B cell (primary cell): Measurements from ENCODE around the gene NANOS3. TPM values are rescaled to one million over a fixed set of nuclear protein-coding genes. Genes with fewer than 3 reads are reported as not detected.

Source experiments
- ATAC-seq: fragments of 200-7000 bp; cut with Tn5 transposase; one replicate; pipeline ENCODE4 v1.10.0; 2021; ENCODE audit warnings: low read depth, mild to moderate bottlenecking, moderate number of reproducible peaks, moderate library complexity
- CTCF ChIA-PET: fragments of 350-600 bp; sonication (Branson Sonifier 250); formaldehyde crosslinking; loops from one replicate; lab custom pipeline; 2021; ENCODE audit warnings: antibody characterized with exemption, inconsistent platforms; lab: Charles Lee
- POLR2A ChIA-PET: fragments of 350-600 bp; sonication (Branson Sonifier 250); formaldehyde crosslinking; loops from one replicate; lab custom pipeline; 2021; ENCODE audit warnings: antibody characterized with exemption; lab: Charles Lee
- DNase-seq: peaks from one replicate; pipeline ENCODE4 v3.0.0; 2013
- H2AFZ ChIP-seq: 2 replicates; pipeline ENCODE4 v1.6.1; 2012; ENCODE audit warnings: mild to moderate bottlenecking, low read depth, low read length; ENCODE audit not compliant: insufficient read depth, poor library complexity, severe bottlenecking
- H3K27ac ChIP-seq, 2 donors: 1 replicate in 1 of 2; 2 replicates in 1 of 2; pipeline ENCODE4 v1.5.1; 2012 to 2013; ENCODE audit warnings: low read length in 2 of 2, mild to moderate bottlenecking in 2 of 2, moderate library complexity in 1 of 2
- H3K27me3 ChIP-seq, 4 experiments: fragments of 200-600 bp in 1 of 4; sonication (generic) in 1 of 4; replicated peaks in 1 of 4; 1 replicate in 2 of 4; 2 replicates in 2 of 4; pipeline versions ENCODE4 v1.6.1 to v1.7.0; 2013 to 2016; ENCODE audit warnings: low read length in 3 of 4, mild to moderate bottlenecking in 2 of 4, mixed read lengths in 1 of 4, moderate library complexity in 1 of 4; ENCODE audit not compliant: insufficient read depth in 4 of 4, control insufficient read depth in 3 of 4; ENCODE audit errors: control extremely low read depth in 1 of 4
- H3K36me3 ChIP-seq, 2 experiments: replicated peaks in 1 of 2; 1 replicate in 1 of 2; 2 replicates in 1 of 2; pipeline versions ENCODE4 v1.6.1 to v1.7.1; 2013; ENCODE audit warnings: low read length in 1 of 2; ENCODE audit not compliant: insufficient read depth in 2 of 2, control insufficient read depth in 1 of 2; ENCODE audit errors: control extremely low read depth in 1 of 2, extremely low read depth in 1 of 2
- H3K4me1 ChIP-seq, 2 donors: fragments of 200-600 bp in 1 of 2; sonication (generic) in 1 of 2; 1 replicate in 1 of 2; 2 replicates in 1 of 2; pipeline versions ENCODE4 v1.5.1 to v1.6.1; 2013 to 2017; ENCODE audit warnings: low read length in 2 of 2; ENCODE audit not compliant: control insufficient read depth in 2 of 2, insufficient read depth in 2 of 2
- H3K4me2 ChIP-seq: replicated peaks from 2 replicates; pipeline ENCODE3; 2012; ENCODE audit warnings: mild to moderate bottlenecking, low read depth, low read length; ENCODE audit not compliant: poor library complexity, severe bottlenecking
- H3K4me3 ChIP-seq, 5 experiments: fragments of 200-600 bp in 1 of 5; sonication (generic) in 1 of 5; 1 replicate in 3 of 5; 2 replicates in 2 of 5; pipeline versions ENCODE4 v1.5.1 to v1.7.0; 2011 to 2016; ENCODE audit warnings: low read length in 4 of 5, mild to moderate bottlenecking in 4 of 5, low read depth in 2 of 5, control low read depth in 1 of 5, moderate library complexity in 1 of 5; ENCODE audit not compliant: insufficient read depth in 1 of 5; ENCODE audit errors: control extremely low read depth in 1 of 5, extremely low read depth in 1 of 5
- H3K79me2 ChIP-seq: fragments of 200-600 bp; sonication (generic); one replicate; pipeline ENCODE4 v1.6.0; 2016; ENCODE audit warnings: low read length; ENCODE audit not compliant: control insufficient read depth, insufficient read depth
- H3K9ac ChIP-seq: fragments of 200-600 bp; sonication (generic); 2 replicates; pipeline ENCODE4 v1.6.1; 2017; ENCODE audit warnings: mild to moderate bottlenecking, low read length, moderate library complexity
- H3K9me3 ChIP-seq, 3 donors: one replicate each; pipeline versions ENCODE4 v1.6.1 to v1.7.1; 2013; ENCODE audit warnings: low read length in 2 of 3; ENCODE audit not compliant: control insufficient read depth in 2 of 3, insufficient read depth in 1 of 3; ENCODE audit errors: control extremely low read depth in 1 of 3
- H4K20me1 ChIP-seq: 2 replicates; pipeline ENCODE4 v1.6.0; 2012; ENCODE audit warnings: mild to moderate bottlenecking, low read length; ENCODE audit not compliant: insufficient read depth, control insufficient read depth, poor library complexity, severe bottlenecking
- H3K27ac Mint-ChIP-seq: one replicate; pipeline ENCODE4 v1.8.0; 2021; ENCODE audit warnings: mixed read lengths
- H3K27me3 Mint-ChIP-seq: one replicate; pipeline ENCODE4 v1.8.0; 2021; ENCODE audit warnings: mixed read lengths
- H3K4me1 Mint-ChIP-seq: one replicate; pipeline ENCODE4 v1.8.0; 2021; ENCODE audit warnings: mixed read lengths
- H3K4me3 Mint-ChIP-seq: one replicate; pipeline ENCODE4 v1.8.0; 2021; ENCODE audit warnings: mixed read lengths
- H3K9me3 Mint-ChIP-seq: one replicate; pipeline ENCODE4 v1.8.0; 2022; ENCODE audit warnings: mixed read lengths; ENCODE audit not compliant: insufficient read depth
- EZH2 ChIP-seq: IDR thresholded peaks from 2 replicates; pipeline ENCODE4 v1.6.1; 2012; ENCODE audit warnings: borderline replicate concordance, low read depth, mild to moderate bottlenecking, moderate library complexity, low read length; ENCODE audit not compliant: insufficient read depth, poor library complexity, severe bottlenecking
- WGBS: methylation state at CpG from one replicate; pipeline ENCODE4 v1.1.5; 2013; ENCODE audit warnings: missing lambda C conversion rate; ENCODE audit not compliant: insufficient coverage; 5-methylcytosine and 5-hydroxymethylcytosine counted together
- intact Hi-C: fragments of 100-400 bp; cut with micrococcal nuclease; formaldehyde crosslinking; loops from one replicate; pipeline ENCODE4 v1.10.0; 2022
- polyA plus RNA-seq: library from polyadenylated mRNA; depleted of rRNA; stranded (reverse); fragments of >200 nt; gene quantifications from 2 replicates; pipeline ENCODE4 v1.2.3, GENCODE V29; 2012
- total RNA-seq, 2 donors: library from RNA; stranded (reverse); fragments of 120-200 nt in 1 of 2; gene quantifications; 1 replicate in 1 of 2; 2 replicates in 1 of 2; pipeline versions ENCODE4 v1.2.3 to v1.2.4, GENCODE V29; 2013 to 2022
- TF ChIP-seq, protein P1 (sequence below): fragments of 200-600 bp; IDR thresholded peaks from one replicate; pipeline ENCODE4 v1.8.0; 2022; ENCODE audit warnings: antibody characterized with exemption, mild to moderate bottlenecking

NANOS3 gene
- total and polyA plus RNA-seq, 2 donors (not counting 1 experiment from before 2014, with no cell fraction given), result 0.49 TPM; not detected in 1

DNA sequence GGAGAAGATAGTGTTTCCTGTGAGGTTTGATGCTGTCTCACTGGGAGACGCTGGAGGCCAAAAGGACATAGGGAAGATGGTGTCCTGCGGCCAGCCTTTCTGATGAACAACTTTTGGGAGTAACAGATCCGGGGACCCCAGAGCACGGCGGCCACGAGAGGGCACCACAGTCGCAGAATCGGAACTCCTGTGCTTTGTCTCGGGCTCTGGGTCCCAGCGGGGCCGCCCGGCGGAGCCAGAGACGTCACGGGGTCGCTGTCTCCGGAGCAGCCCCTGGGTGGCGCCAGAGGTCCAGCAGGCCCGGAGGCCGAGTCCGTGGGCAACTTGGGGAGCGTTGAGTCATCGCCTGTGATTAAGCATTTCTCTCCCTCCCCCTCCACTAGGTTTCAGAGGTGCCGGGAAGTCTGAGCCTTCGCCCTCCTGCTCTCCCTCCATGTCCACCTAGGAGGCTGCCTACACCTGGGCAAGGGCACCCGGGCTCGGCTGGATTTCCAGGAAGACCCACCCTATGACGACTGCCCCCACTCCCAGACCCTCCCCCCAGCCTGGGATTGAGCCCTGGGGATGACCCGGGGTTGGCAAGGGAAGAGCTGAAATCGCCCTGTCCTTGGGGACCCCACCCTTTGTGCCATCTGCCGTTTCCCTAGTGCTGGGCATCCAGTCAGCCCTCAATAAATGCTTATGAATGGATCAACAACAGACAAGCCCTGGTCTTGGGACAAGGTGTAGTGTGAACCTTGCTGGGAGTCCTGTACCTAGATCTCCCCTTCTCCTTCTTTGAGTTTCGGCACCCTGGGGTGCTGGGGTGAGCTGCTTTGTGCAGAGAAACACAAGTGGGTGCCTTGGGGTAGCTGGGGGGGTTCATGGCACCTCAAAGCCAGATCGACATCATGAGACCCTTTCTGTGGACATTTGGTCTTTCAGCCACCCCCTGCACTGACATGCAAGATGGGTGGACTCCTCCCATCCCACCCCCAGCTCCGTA is 3.4 kb downstream of the NANOS3 start:
- Histone ChIP-seq H4K20me1 (no peaks in the 10 kb centered on the region), H3K4me3 (peak overlapping the region in 3 of 5 experiments; percentile 12 to 27 (median 27)), H3K9me3 (no peaks in the 10 kb centered on the region), H3K36me3 (no peaks in the 10 kb centered on the region), H3K27me3 (peaks cover 0 to 3% (median 0%) of the 10 kb centered on the region in 4 experiments), H3K79me2 (no peaks in the 10 kb centered on the region), H3K9ac (peak overlapping the region; percentile 36), H2AFZ (peak overlapping the region; percentile 31), H3K4me1 (peaks cover 26 to 34% of the 10 kb centered on the region in 2 donors), H3K27ac (no peak overlapping the region), H3K4me2 (peak overlapping the region; percentile 73)
- ChIA-PET CTCF (interaction anchor here (0.6 to 9.3 kb wide), 29 partner anchors 10 to 468 kb away, joined by 3 to 92 read pairs (median 4); partner anchors contain the start of genes ASF1B, DCAF15, IL27RA and MISP3), POLR2A (interaction anchor here (0.6 to 2.3 kb wide), 3 partner anchors 119 to 848 kb away, joined by 3 to 6 read pairs (median 4); partner anchors contain the start of gene RFX1)
- no peak for TF ChIP-seq EZH2
- TF ChIP-seq, protein P1, sequence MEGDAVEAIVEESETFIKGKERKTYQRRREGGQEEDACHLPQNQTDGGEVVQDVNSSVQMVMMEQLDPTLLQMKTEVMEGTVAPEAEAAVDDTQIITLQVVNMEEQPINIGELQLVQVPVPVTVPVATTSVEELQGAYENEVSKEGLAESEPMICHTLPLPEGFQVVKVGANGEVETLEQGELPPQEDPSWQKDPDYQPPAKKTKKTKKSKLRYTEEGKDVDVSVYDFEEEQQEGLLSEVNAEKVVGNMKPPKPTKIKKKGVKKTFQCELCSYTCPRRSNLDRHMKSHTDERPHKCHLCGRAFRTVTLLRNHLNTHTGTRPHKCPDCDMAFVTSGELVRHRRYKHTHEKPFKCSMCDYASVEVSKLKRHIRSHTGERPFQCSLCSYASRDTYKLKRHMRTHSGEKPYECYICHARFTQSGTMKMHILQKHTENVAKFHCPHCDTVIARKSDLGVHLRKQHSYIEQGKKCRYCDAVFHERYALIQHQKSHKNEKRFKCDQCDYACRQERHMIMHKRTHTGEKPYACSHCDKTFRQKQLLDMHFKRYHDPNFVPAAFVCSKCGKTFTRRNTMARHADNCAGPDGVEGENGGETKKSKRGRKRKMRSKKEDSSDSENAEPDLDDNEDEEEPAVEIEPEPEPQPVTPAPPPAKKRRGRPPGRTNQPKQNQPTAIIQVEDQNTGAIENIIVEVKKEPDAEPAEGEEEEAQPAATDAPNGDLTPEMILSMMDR, result peak; percentile 99
- peak; percentile 96 for DNase-seq
- intact Hi-C loops, result loop anchor here (1.0 kb wide), 8 partner anchors 26 to 606 kb away; partner anchors contain the start of genes ASF1B, BRME1, CC2D1A and PRKACA
- H3K4me3 Mint-ChIP-seq, result peak overlapping the region; percentile 37
- H3K9me3 Mint-ChIP-seq, result no peaks in the 10 kb centered on the region
- peak overlapping the region; percentile 61 for H3K27ac Mint-ChIP-seq
- ATAC-seq, result peak; percentile 98
- peaks cover 25% of the 10 kb centered on the region for H3K4me1 Mint-ChIP-seq
- under 1% methylated on average over 30 of the region's 34 CpGs for WGBS
- H3K27me3 Mint-ChIP-seq, result no peaks in the 10 kb centered on the region
